ENCODE measurements around the gene SLC24A3.

- TF ChIP-seq POLR2AphosphoS5 (IDR thresholded peaks at IDR 0.05; ENCODE audit: low read depth) (no peak), CTCF (conservative IDR thresholded peaks at IDR 0.05; ENCODE audit: low read depth in 2 of 2) (no peak), EZH2phosphoT487 (IDR thresholded peaks at IDR 0.05; ENCODE audit: unreplicated experiment) (no peak), EZH2 (IDR thresholded peaks at IDR 0.05; ENCODE audit: low read depth, unreplicated experiment) (no peak), REST (IDR thresholded peaks at IDR 0.05; ENCODE audit: unreplicated experiment) (no peak), CREB1 (CRISPR knock-in tag; IDR thresholded peaks at IDR 0.05; ENCODE audit: low read depth) (no peak), NANOG (IDR thresholded peaks at IDR 0.05; ENCODE audit: borderline replicate concordance) (no peak), ZNF462 (CRISPR knock-in tag; IDR thresholded peaks at IDR 0.05) (no peak)
These were observed 413.0 kb downstream of the SLC24A3 start for GRCh38 chr20:19625426-19625825.
